ENCODE measurements around the gene PARP8. TPM values are rescaled to one million over a fixed set of nuclear protein-coding genes. Genes with fewer than 3 reads are reported as not detected.

The PARP8 gene
- total and polyA plus RNA-seq, 9 of the 15 experiments (the other 6 are each of a cell fraction or from before 2014, with no cell fraction given): 0.03 to 0.31 TPM; not detected in 7

DNA sequence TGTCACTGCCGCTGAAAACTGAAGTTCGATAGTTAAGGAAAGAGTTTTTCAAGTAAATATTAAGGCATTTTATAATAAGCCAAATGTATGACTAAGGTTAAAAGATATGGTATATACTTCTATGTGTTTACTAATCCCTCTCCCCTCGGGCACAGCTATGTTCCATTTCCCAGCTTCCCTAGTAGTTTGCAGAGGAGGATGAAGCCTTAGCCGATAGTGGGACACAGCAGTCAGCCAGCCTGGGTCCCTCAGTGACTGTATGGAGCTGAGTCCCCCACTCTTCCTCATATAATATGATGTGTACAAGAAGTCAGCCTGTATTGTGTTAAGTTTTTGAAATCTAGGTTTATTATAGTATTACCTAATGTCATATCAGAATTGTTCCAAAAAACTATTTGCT is 55.8 kb downstream of the PARP8 start:
- no peaks in the 10 kb centered on the region for H4K20me1 ChIP-seq (replicated peaks; ENCODE audit: control insufficient read depth, insufficient read depth, low read length)
- TF ChIP-seq CTBP1 (IDR thresholded peaks at IDR 0.05; ENCODE audit: borderline replicate concordance) (no peak), ZNF780A (CRISPR knock-in tag; IDR thresholded peaks at IDR 0.05) (no peak), NFRKB (IDR thresholded peaks at IDR 0.05; ENCODE audit: low read depth) (no peak), SOX6 (IDR thresholded peaks at IDR 0.05) (no peak), MED1 (CRISPR knock-in tag; IDR thresholded peaks at IDR 0.05; ENCODE audit: borderline replicate concordance) (no peak), KLF1 (tag; IDR thresholded peaks at IDR 0.05) (no peak), GATAD2B (IDR thresholded peaks at IDR 0.05; ENCODE audit: borderline replicate concordance) (no peak), CBX8 (IDR thresholded peaks at IDR 0.05; ENCODE audit: borderline replicate concordance, extremely low read depth, low read depth, low read length, poor library complexity, severe bottlenecking) (no peak), FUS (optimal IDR thresholded peaks at IDR 0.05; ENCODE audit: low read depth, low read length) (no peak), ZNF133 (CRISPR knock-in tag; IDR thresholded peaks at IDR 0.05) (no peak), RNF2 (IDR thresholded peaks at IDR 0.05) (no peak), JUNB (CRISPR knock-in tag; conservative IDR thresholded peaks at IDR 0.05) (no peak), POLR2AphosphoS2 (IDR thresholded peaks at IDR 0.05; ENCODE audit: low read length) (no peak), NFE2 (IDR thresholded peaks at IDR 0.05; ENCODE audit: low read depth) (no peak), GABPB2 (CRISPR knock-in tag; conservative IDR thresholded peaks at IDR 0.05) (no peak)
- TF ChIP-seq, protein P1, sequence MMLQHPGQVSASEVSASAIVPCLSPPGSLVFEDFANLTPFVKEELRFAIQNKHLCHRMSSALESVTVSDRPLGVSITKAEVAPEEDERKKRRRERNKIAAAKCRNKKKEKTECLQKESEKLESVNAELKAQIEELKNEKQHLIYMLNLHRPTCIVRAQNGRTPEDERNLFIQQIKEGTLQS (IDR thresholded peaks at IDR 0.05): no peak
- TF ChIP-seq, protein P1 (CRISPR knock-in tag; conservative IDR thresholded peaks at IDR 0.05): no peak
- TF ChIP-seq, protein P2, sequence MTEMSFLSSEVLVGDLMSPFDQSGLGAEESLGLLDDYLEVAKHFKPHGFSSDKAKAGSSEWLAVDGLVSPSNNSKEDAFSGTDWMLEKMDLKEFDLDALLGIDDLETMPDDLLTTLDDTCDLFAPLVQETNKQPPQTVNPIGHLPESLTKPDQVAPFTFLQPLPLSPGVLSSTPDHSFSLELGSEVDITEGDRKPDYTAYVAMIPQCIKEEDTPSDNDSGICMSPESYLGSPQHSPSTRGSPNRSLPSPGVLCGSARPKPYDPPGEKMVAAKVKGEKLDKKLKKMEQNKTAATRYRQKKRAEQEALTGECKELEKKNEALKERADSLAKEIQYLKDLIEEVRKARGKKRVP (CRISPR knock-in tag; IDR thresholded peaks at IDR 0.05): no peak
- no peak overlapping the region for H3K27ac ChIP-seq (ENCODE audit: extremely low read depth, low read depth, low read length)
- H3K4me2 ChIP-seq (ENCODE audit: insufficient read depth, low read length): no peak overlapping the region
- H2AFZ ChIP-seq (ENCODE audit: low read depth, low read length): no peak overlapping the region
- H3K9me3 ChIP-seq (replicated peaks; ENCODE audit: control insufficient read depth, insufficient read depth, low read depth, low read length): peaks cover 2% of the 10 kb centered on the region
- no peak for DNase-seq (ENCODE audit: extremely low read depth in 1 of 4, low spot score in 3 of 4)
- ATAC-seq: no peak
- no peaks in the 10 kb centered on the region for H3K27me3 ChIP-seq (ENCODE audit: control insufficient read depth in 2 of 2, insufficient read depth in 2 of 2, low read length in 2 of 2)
- H3K4me1 ChIP-seq (replicated peaks in 1 of 2; ENCODE audit: control insufficient read depth in 2 of 2, insufficient read depth in 2 of 2, low read length in 2 of 2): no peaks in the 10 kb centered on the region
- intact Hi-C loops (cut with micrococcal nuclease): no loop called here
- FAIRE-seq: no peak
- H3K36me3 ChIP-seq (ENCODE audit: control insufficient read depth, insufficient read depth, low read length): no peaks in the 10 kb centered on the region
- 0% methylated on average over 4 of the region's 4 CpGs for WGBS (ENCODE audit: insufficient coverage, low coverage, missing lambda C conversion rate)
- H3K4me3 ChIP-seq: no peak overlapping the region
- no peaks in the 10 kb centered on the region for H3K9me1 ChIP-seq (ENCODE audit: control insufficient read depth, insufficient read depth, low read length)
- ChIA-PET CTCF (ENCODE audit: low intra/inter-chr PET ratio) (no interaction called here), POLR2A (no interaction called here)
- no peak overlapping the region for H3K9ac ChIP-seq (ENCODE audit: insufficient read depth in 1 of 2, low read depth in 2 of 2, low read length in 2 of 2)
- in situ Hi-C loops (cut with MboI): no loop called here
- no TSS peak for BruUV-seq (replicated peaks)
- H3K79me2 ChIP-seq (ENCODE audit: control insufficient read depth, insufficient read depth, low read length): no peaks in the 10 kb centered on the region
